Right forelimb (tissue), 1 donor: ENCODE results near the gene WDR82.
"Not testable (repeated sequence)": the region's sequence is repeated elsewhere in the genome, so short reads cannot be mapped to it uniquely, and the experiment has no call there.

Source experiments
- DNase-seq: peaks from one replicate; pipeline ENCODE4 v3.0.0-alpha.2; 2018

WDR82 gene

GRCh38 chr3:52288674-52289073, 10.2 kb upstream of the WDR82 start:
- peak; percentile 22 for DNase-seq

- DNase-seq, result no peak
Measured at GRCh38 chr3:52286777-52287110, 8.3 kb upstream of the WDR82 start.

GRCh38 chr3:52284051-52284450, 5.6 kb upstream of the WDR82 start:
- DNase-seq, result not testable (repeated sequence)

- no peak for DNase-seq
Measured at GRCh38 chr3:52283306-52283705, 4.9 kb upstream of the WDR82 start.

GRCh38 chr3:52281981-52282801, 3.7 kb upstream of the WDR82 start:
- DNase-seq, result no peak

GRCh38 chr3:52280050-52280461, 1.6 kb upstream of the WDR82 start:
- no peak for DNase-seq

DNA sequence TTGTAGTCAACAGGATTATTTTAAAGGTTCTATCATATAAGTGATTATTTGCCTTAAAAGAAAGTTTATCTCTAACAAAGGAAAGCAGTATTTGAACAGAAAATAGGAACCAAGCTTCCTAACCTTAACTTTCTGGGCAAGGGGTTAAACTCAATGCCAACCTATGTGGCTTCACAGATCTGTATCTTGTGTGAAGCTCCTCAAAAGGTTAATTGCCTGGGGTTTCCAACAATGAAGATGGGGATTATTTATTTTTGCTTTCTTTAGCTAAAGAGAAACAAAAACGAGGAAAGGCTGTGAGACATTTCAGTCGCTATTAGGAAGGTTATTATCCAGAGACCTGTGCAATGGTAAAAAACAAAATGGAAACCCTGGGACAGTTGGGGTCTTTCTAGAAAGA, 1.1 kb upstream of the WDR82 start:
- DNase-seq, result no peak

DNA sequence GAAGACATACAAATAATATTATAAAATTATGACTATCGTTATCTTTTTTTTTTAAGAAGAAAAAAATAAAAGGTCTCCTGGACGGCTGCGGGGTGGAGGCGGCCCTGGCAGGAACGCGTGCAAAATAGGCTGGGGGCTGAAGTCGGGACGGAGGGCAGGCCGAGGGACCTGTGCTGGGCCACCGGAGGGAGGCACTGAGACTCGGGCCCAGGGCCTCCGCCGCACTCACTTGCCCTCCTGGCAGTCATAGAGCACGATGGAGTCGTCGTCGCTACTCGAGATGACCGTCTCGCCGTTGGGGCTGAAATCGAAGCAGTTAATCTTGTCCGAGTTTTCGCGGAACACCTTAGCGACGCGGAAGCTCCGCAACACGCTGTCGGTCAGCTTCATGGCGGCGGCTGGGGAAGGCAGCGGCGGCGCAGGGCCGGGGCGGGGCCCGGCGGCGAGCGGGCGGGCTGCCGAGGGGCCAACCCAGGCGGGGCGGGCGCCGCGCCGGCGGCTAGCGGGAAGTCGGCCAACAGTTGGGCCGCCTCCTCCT, 408 bp downstream of the WDR82 start:
- no peak for DNase-seq

GRCh38 chr3:52277071-52277964, 1.1 kb downstream of the WDR82 start:
- peak; percentile 81 for DNase-seq

GRCh38 chr3:52274781-52275180, 3.7 kb downstream of the WDR82 start:
- not testable (repeated sequence) for DNase-seq

GRCh38 chr3:52272831-52273230, 5.6 kb downstream of the WDR82 start:
- no peak for DNase-seq

DNA sequence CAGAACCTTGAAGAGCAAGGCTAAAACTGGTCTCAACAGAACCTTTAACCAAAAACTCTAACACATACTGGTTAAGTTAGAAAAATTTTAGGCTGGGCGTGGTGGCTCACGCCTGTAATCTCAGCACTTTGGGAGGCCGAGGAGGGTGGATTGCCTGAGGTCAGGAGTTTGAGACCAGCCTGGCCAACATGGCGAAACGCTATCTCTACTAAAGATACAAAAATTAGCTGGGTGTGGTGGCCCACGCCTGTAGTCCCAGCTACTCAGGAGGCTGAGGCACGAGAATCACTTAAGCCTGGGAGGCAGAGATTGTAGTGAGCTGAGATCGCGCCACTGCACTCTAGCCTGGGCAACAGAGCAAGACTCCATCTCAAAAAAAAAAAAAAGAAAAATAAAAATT, 6.3 kb downstream of the WDR82 start:
- DNase-seq, result not testable (repeated sequence)

DNA sequence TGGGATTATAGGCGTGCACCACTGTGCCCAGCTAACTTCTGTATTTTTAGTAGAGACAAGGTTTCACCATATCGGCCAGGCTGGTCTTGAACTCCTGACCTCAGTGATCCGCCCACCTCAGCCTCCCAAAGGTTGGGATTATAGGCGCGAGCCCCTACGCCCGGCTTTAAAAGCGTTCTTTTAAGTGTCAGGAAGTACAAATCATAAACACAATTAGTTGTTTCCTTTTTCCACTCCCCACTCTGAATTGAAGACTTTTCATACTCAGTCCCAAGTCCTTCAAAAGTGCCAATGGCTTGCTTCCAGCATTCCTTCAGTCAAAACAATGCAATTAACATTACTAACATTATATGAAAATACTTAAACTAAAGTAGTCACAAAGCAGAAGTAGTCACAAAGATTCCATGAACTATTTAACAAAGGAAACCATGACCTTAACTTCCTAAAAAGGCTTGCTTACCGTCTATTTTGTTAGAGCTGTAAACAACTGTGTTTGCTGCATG, 8.1 kb downstream of the WDR82 start:
- DNase-seq, result no peak

DNA sequence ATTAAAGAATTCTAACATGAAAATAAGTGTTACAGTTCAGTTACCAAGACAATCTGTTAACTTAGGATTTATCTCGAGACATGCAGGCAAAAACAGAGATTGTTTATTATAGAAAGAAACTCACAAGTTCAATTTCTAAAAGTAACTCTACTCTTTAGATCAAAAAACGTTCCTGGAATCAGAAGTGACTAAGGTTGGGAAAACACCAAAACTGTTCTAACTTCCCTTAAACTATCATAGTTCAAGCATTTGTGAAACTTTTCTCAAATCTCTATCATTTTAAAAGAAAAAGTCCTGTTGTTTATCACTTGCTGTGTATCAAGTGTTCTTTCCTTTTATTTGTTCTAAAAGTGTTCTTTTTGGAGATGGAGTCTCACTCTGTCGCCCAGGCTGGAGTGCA, 8.7 kb downstream of the WDR82 start:
- DNase-seq, result no peak

DNA sequence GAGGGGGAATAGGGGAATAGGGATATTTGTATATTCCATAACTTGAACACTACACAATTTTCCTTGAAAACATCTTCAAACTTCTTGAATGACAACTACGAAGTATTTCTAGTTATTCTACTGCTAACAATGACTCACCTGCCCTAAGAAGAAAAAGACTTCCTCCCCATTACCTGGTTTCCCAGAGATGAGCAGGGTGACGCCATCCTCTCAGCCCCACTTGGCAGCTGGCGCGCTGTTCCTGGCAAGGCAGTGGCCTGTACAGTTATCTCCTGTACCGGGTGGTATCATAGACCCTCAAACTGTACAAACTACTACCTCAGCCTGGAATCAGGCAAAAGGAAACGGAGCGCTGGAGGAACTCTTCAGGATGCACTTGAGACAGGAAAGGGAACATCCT, 10.4 kb downstream of the WDR82 start:
- DNase-seq, result no peak

GRCh38 chr3:52265387-52265786, 13.1 kb downstream of the WDR82 start:
- no peak for DNase-seq

DNA sequence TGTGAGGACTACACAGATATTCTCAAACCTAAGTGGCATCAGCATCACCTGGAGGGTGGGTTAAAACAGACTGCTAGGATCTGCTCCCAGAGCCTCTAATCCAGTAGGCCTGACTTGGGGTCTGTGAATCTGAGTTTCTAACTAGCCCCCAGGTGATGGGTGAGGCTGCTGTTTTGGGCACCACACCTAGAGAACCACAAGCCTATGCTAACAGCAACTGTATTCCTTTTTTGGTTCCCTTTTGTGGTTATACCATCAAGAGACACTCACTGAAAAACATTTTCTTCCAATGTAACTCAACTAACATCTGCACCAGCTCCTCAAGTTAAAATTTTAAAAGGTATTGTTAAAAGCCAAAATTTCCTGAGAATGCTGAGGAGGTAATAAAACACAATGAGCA, 16.0 kb downstream of the WDR82 start:
- DNase-seq, result no peak

DNA sequence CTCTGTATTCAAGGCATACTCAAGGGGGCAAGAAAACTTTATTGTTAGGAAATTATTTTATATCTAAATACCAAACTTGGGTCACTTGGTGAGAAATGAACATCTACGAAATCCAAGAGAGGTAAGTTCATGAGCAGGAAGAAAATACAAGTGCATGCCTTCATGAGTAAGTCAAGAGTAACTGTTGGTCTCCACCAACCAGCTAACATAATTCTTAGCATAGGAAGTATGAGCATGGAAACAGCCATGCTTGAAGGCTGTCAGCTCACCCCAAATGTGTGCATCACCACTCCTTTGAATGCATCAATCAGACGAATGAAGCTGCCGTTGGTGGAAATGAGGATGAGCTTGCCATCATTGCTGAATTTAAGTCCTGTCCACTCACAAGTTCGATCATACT, 19.0 kb downstream of the WDR82 start:
- DNase-seq, result no peak

GRCh38 chr3:52259035-52259434, 19.4 kb downstream of the WDR82 start:
- no peak for DNase-seq

DNA sequence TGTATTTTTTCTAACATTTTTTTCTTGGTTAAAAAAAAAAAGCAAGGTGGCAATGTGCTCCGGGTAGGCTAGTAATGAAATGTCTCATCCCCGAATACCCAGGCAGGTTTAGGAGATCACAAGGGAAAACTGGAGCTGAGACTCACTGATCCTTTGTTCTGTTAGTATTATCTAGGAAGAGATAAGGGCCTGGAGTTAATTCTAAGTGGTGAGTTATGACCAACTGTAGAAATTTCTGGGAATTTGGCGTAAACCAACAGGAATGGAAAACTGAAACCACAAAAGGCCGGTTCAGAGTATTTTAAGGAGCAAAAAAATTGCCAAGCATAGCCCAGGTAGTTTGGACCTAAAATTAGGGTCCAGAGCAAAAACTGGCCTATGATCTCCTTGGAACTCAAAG, 20.5 kb downstream of the WDR82 start:
- no peak for DNase-seq

- no peak for DNase-seq
Measured at GRCh38 chr3:52256622-52257021, 21.8 kb downstream of the WDR82 start.

DNA sequence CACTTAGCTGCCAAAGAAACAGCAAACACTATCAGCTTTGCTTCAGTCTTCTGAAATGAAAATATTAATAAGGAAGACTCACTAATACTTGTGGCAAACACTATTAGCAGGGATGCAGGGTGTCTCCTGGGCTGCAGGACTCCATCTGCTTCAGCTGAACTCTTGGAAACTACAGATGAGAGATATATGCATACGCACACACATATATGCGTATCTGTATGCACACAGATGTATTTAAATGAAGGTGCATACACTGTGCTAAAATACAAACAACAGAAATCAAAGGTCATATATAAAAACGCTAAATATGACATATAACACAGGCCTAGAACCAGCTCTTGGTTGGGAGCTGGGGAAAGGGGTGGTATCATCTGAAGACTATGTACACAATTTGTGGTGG, 22.3 kb downstream of the WDR82 start:
- no peak for DNase-seq

GRCh38 chr3:52254608-52255007, 23.8 kb downstream of the WDR82 start:
- DNase-seq, result no peak
